Astrocyte (in vitro differentiated cells and primary cell): ENCODE results near the gene CMYA5. TPM values are rescaled to one million over a fixed set of nuclear protein-coding genes. Genes with fewer than 3 reads are reported as not detected.

ENCODE experiments used
- DNase-seq: peaks from one replicate; pipeline ENCODE4 v3.0.0-alpha.2; 2010; ENCODE audit warnings: low read depth
- FAIRE-seq: peaks from 2 replicates; lab custom pipeline; 2011; peaks lifted over from hg19 to GRCh38; lab: Jason Lieb, UNC
- H2AFZ ChIP-seq: 2 replicates; pipeline ENCODE4 v1.6.0; 2012; ENCODE audit warnings: low read depth, low read length, inconsistent platforms
- H3K27ac ChIP-seq: 2 replicates; pipeline ENCODE4 v1.5.1; 2011; ENCODE audit warnings: low read depth, low read length, inconsistent platforms
- H3K27me3 ChIP-seq: 2 replicates; pipeline ENCODE4 v1.6.0; 2011; ENCODE audit warnings: low read length, inconsistent platforms; ENCODE audit not compliant: insufficient read depth
- H3K36me3 ChIP-seq: 2 replicates; pipeline ENCODE4 v1.5.1; 2011; ENCODE audit warnings: low read length, inconsistent platforms; ENCODE audit not compliant: insufficient read depth
- H3K4me1 ChIP-seq: 2 replicates; pipeline ENCODE4 v1.5.1; 2011; ENCODE audit warnings: low read length, inconsistent platforms; ENCODE audit not compliant: insufficient read depth
- H3K4me2 ChIP-seq: 2 replicates; pipeline ENCODE4 v1.6.0; 2012; ENCODE audit warnings: low read length, inconsistent platforms
- H3K4me3 ChIP-seq: 2 replicates; pipeline ENCODE4 v1.5.1; 2011; ENCODE audit warnings: low read depth, mild to moderate bottlenecking, low read length, inconsistent platforms; ENCODE audit not compliant: insufficient read depth
- H3K79me2 ChIP-seq: 2 replicates; pipeline ENCODE4 v1.6.0; 2012; ENCODE audit warnings: mild to moderate bottlenecking, low read length, inconsistent platforms; ENCODE audit not compliant: insufficient read depth
- H3K9ac ChIP-seq: 2 replicates; pipeline ENCODE4 v1.6.0; 2012; ENCODE audit warnings: mild to moderate bottlenecking, low read length, inconsistent platforms
- H3K9me3 ChIP-seq: 2 replicates; pipeline ENCODE4 v1.5.1; 2012; ENCODE audit warnings: low read depth, mild to moderate bottlenecking, low read length, inconsistent platforms; ENCODE audit not compliant: insufficient read depth
- H4K20me1 ChIP-seq: 2 replicates; pipeline ENCODE4 v1.6.0; 2012; ENCODE audit warnings: low read length, inconsistent platforms; ENCODE audit not compliant: insufficient read depth
- H3K27ac Mint-ChIP-seq: one replicate; pipeline ENCODE4 v1.8.0; 2021; ENCODE audit warnings: mild to moderate bottlenecking, mixed read lengths; ENCODE audit not compliant: unreplicated experiment
- H3K27me3 Mint-ChIP-seq: one replicate; pipeline ENCODE4 v1.8.0; 2021; ENCODE audit warnings: low read depth, mixed read lengths; ENCODE audit not compliant: unreplicated experiment
- H3K36me3 Mint-ChIP-seq: one replicate; pipeline ENCODE4 v1.8.0; 2021; ENCODE audit warnings: low read depth, mixed read lengths; ENCODE audit not compliant: unreplicated experiment
- H3K4me1 Mint-ChIP-seq: one replicate; pipeline ENCODE4 v1.8.0; 2021; ENCODE audit warnings: low read depth, mixed read lengths; ENCODE audit not compliant: unreplicated experiment
- H3K4me3 Mint-ChIP-seq: one replicate; pipeline ENCODE4 v1.8.0; 2021; ENCODE audit warnings: mild to moderate bottlenecking, moderate library complexity, mixed read lengths; ENCODE audit not compliant: unreplicated experiment
- H3K9me3 Mint-ChIP-seq: one replicate; pipeline ENCODE4 v1.8.0; 2021; ENCODE audit warnings: mild to moderate bottlenecking, mixed read lengths; ENCODE audit not compliant: unreplicated experiment
- CTCF ChIP-seq: IDR thresholded peaks from 2 replicates; pipeline ENCODE4 v1.5.1; 2011; ENCODE audit warnings: low read depth, mild to moderate bottlenecking, inconsistent platforms, low read length, moderate library complexity; ENCODE audit not compliant: insufficient read depth
- EZH2 ChIP-seq: IDR thresholded peaks from 2 replicates; pipeline ENCODE4 v1.6.1; 2012; ENCODE audit warnings: mild to moderate bottlenecking, low read length, inconsistent platforms; ENCODE audit not compliant: insufficient read depth
- total RNA-seq: library from RNA; stranded (reverse); gene quantifications from 2 replicates; pipeline ENCODE4 v1.2.1, GENCODE V29; 2021

The CMYA5 gene
- total RNA-seq, 1 donor from 2014 or later: 1.2 TPM

- Mint-ChIP-seq H3K4me1 (peaks cover 6% of the 10 kb centered on the region), H3K4me3 (no peak overlapping the region), H3K36me3 (peaks cover 10% of the 10 kb centered on the region), H3K27ac (no peak overlapping the region), H3K9me3 (peaks cover 5% of the 10 kb centered on the region), H3K27me3 (peaks cover 22% of the 10 kb centered on the region)
- Histone ChIP-seq H3K4me3 (no peak overlapping the region), H3K79me2 (no peaks in the 10 kb centered on the region), H3K36me3 (no peaks in the 10 kb centered on the region), H2AFZ (no peak overlapping the region), H3K9me3 (no peaks in the 10 kb centered on the region), H3K27me3 (peaks cover 13% of the 10 kb centered on the region), H3K9ac (no peak overlapping the region), H4K20me1 (no peaks in the 10 kb centered on the region), H3K27ac (no peak overlapping the region), H3K4me2 (no peak overlapping the region), H3K4me1 (no peaks in the 10 kb centered on the region)
- no peak for TF ChIP-seq CTCF
- no peak for TF ChIP-seq EZH2
- DNase-seq: no peak
- no peak for FAIRE-seq
Measured at GRCh38 chr5:79728396-79728795, 38.8 kb downstream of the CMYA5 start.

- Mint-ChIP-seq H3K4me3 (no peak overlapping the region), H3K36me3 (peaks cover 10% of the 10 kb centered on the region), H3K9me3 (peaks cover 8% of the 10 kb centered on the region), H3K27me3 (peaks cover 22% of the 10 kb centered on the region), H3K27ac (no peak overlapping the region), H3K4me1 (peaks cover 6% of the 10 kb centered on the region)
- Histone ChIP-seq H3K9me3 (no peaks in the 10 kb centered on the region), H3K9ac (no peak overlapping the region), H3K4me3 (no peak overlapping the region), H3K4me2 (no peak overlapping the region), H2AFZ (no peak overlapping the region), H3K4me1 (no peaks in the 10 kb centered on the region), H4K20me1 (no peaks in the 10 kb centered on the region), H3K27ac (no peak overlapping the region), H3K79me2 (no peaks in the 10 kb centered on the region), H3K36me3 (no peaks in the 10 kb centered on the region), H3K27me3 (peaks cover 17% of the 10 kb centered on the region)
- DNase-seq: no peak
- no peak for FAIRE-seq
- TF ChIP-seq CTCF: no peak
- TF ChIP-seq EZH2: no peak
Measured at GRCh38 chr5:79729679-79730078, 40.0 kb downstream of the CMYA5 start.

GRCh38 chr5:79730564-79730963 lies 40.9 kb downstream of the CMYA5 start:
- no peak overlapping the region for H3K4me3 Mint-ChIP-seq
- peaks cover 6% of the 10 kb centered on the region for H3K4me1 Mint-ChIP-seq
- H3K9me3 Mint-ChIP-seq: peaks cover 13% of the 10 kb centered on the region
- no peak overlapping the region for H2AFZ ChIP-seq
- H3K27me3 ChIP-seq: peaks cover 18% of the 10 kb centered on the region
- no peak for FAIRE-seq
- H3K27ac ChIP-seq: no peak overlapping the region
- H3K36me3 Mint-ChIP-seq: peaks cover 10% of the 10 kb centered on the region
- no peak overlapping the region for H3K4me2 ChIP-seq
- no peaks in the 10 kb centered on the region for H3K36me3 ChIP-seq
- H4K20me1 ChIP-seq: no peaks in the 10 kb centered on the region
- peaks cover 25% of the 10 kb centered on the region for H3K27me3 Mint-ChIP-seq
- no peak overlapping the region for H3K27ac Mint-ChIP-seq
- no peak overlapping the region for H3K4me3 ChIP-seq
- H3K9ac ChIP-seq: no peak overlapping the region
- DNase-seq: no peak
- H3K79me2 ChIP-seq: no peaks in the 10 kb centered on the region
- no peaks in the 10 kb centered on the region for H3K9me3 ChIP-seq
- TF ChIP-seq EZH2: no peak
- no peak for TF ChIP-seq CTCF
- no peaks in the 10 kb centered on the region for H3K4me1 ChIP-seq
